A673 (cell line): ENCODE results near the gene RBMXL3. TPM values are rescaled to one million over a fixed set of nuclear protein-coding genes. Genes with fewer than 3 reads are reported as not detected.

ENCODE experiments used
- BruUV-seq: library from RNA; stranded (reverse); fragments of 400-500 nt; replicated peaks from 2 replicates; lab custom pipeline; 2021; lab: Mats Ljungman, UMichigan
- CTCF ChIA-PET: fragments of 300-600 bp; sonication (Branson Sonifier 250); formaldehyde crosslinking; loops from one replicate; lab custom pipeline; 2022; ENCODE audit warnings: antibody characterized with exemption; lab: Charles Lee
- POLR2A ChIA-PET: fragments of 300-600 bp; sonication (Branson Sonifier 250); formaldehyde crosslinking; loops from one replicate; lab custom pipeline; 2022; ENCODE audit warnings: antibody characterized with exemption; ENCODE audit not compliant: low non-redundant PET; lab: Charles Lee
- DNase-seq: peaks from one replicate; pipeline ENCODE4 v3.0.0-alpha.2; 2015; ENCODE audit warnings: low spot score
- H3K27ac ChIP-seq: fragments of 200-600 bp; sonication (generic); 2 replicates; pipeline ENCODE4 v1.5.1; 2016; ENCODE audit warnings: mixed run types, low read depth, mild to moderate bottlenecking, mixed read lengths, antibody characterized with exemption, low read length; ENCODE audit not compliant: poor library complexity, severe bottlenecking
- H3K27me3 ChIP-seq: fragments of 200-600 bp; sonication (generic); replicated peaks from 2 replicates; pipeline ENCODE4 v1.6.1; 2017; ENCODE audit warnings: mixed run types, low read depth, mild to moderate bottlenecking, mixed read lengths, antibody characterized with exemption, low read length; ENCODE audit not compliant: insufficient read depth, poor library complexity
- H3K36me3 ChIP-seq: fragments of 200-600 bp; sonication (generic); 2 replicates; pipeline ENCODE4 v1.6.1; 2016; ENCODE audit warnings: mixed run types, mild to moderate bottlenecking, mixed read lengths, antibody characterized with exemption, low read length; ENCODE audit not compliant: insufficient read depth, poor library complexity, severe bottlenecking
- H3K4me1 ChIP-seq: fragments of 200-600 bp; sonication (generic); 2 replicates; pipeline ENCODE4 v1.6.1; 2017; ENCODE audit warnings: mixed run types, mild to moderate bottlenecking, mixed read lengths, antibody characterized with exemption, low read length; ENCODE audit not compliant: insufficient read depth, poor library complexity, severe bottlenecking
- H3K4me3 ChIP-seq: fragments of 200-600 bp; sonication (generic); 2 replicates; pipeline ENCODE4 v1.5.1; 2016; ENCODE audit warnings: low read depth, mixed run types, mild to moderate bottlenecking, mixed read lengths, low read length; ENCODE audit not compliant: poor library complexity, severe bottlenecking
- H3K9me3 ChIP-seq: fragments of 200-600 bp; sonication (generic); 2 replicates; pipeline ENCODE4 v1.6.1; 2016; ENCODE audit warnings: mixed run types, low read depth, mild to moderate bottlenecking, mixed read lengths, antibody characterized with exemption, low read length; ENCODE audit not compliant: poor library complexity, severe bottlenecking
- EZH2 ChIP-seq: fragments of 200-600 bp; sonication (generic); IDR thresholded peaks from 2 replicates; pipeline ENCODE4 v1.6.1; 2017; ENCODE audit warnings: borderline replicate concordance, low read depth, mild to moderate bottlenecking, mixed read lengths, antibody characterized with exemption, low read length; ENCODE audit not compliant: poor library complexity, severe bottlenecking
- intact Hi-C: fragments of 100-400 bp; cut with micrococcal nuclease; formaldehyde crosslinking; loops from one replicate; pipeline ENCODE4 v1.10.0; 2022; ENCODE audit not compliant: unreplicated experiment
- total RNA-seq: library from RNA; stranded (reverse); gene quantifications from 2 replicates; pipeline ENCODE4 v1.2.3, GENCODE V29; 2021
- TF ChIP-seq, protein P1 (sequence below): fragments of 300-800, 200-600 bp; sonication (generic); conservative IDR thresholded peaks from 2 replicates; pipeline ENCODE4 v1.5.1; 2017; ENCODE audit warnings: low read depth, mild to moderate bottlenecking, antibody characterized with exemption, low read length, moderate library complexity, mixed read lengths

Gene RBMXL3
- total RNA-seq, 1 experiment from 2014 or later = not detected

DNA sequence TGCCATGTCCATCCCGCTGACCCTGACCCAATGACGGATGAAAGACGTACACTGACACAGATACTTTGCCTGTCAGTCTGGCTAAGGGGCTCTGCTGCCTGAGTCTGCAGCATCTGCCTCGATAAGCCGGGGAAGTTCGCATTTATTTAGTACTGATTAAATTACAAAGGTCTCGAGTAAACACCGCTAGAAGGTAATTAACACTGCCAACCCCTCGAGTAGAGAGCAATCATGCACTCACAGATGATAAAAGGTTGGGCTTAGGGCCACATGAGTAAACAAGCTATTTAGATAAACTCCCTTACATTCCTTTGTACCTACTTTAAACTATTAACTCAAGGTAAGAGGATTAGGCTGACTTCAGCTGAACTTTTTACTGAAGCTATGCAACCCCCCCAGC, 16.0 kb upstream of the RBMXL3 start:
- ChIA-PET POLR2A (no interaction called here), CTCF (no interaction called here)
- intact Hi-C loops = no loop called here
- Histone ChIP-seq H3K27ac (no peak overlapping the region), H3K36me3 (no peaks in the 10 kb centered on the region), H3K4me1 (no peaks in the 10 kb centered on the region), H3K4me3 (no peak overlapping the region), H3K9me3 (no peaks in the 10 kb centered on the region), H3K27me3 (no peaks in the 10 kb centered on the region)
- DNase-seq = no peak
- TF ChIP-seq EZH2 = no peak
- TF ChIP-seq, protein P1, sequence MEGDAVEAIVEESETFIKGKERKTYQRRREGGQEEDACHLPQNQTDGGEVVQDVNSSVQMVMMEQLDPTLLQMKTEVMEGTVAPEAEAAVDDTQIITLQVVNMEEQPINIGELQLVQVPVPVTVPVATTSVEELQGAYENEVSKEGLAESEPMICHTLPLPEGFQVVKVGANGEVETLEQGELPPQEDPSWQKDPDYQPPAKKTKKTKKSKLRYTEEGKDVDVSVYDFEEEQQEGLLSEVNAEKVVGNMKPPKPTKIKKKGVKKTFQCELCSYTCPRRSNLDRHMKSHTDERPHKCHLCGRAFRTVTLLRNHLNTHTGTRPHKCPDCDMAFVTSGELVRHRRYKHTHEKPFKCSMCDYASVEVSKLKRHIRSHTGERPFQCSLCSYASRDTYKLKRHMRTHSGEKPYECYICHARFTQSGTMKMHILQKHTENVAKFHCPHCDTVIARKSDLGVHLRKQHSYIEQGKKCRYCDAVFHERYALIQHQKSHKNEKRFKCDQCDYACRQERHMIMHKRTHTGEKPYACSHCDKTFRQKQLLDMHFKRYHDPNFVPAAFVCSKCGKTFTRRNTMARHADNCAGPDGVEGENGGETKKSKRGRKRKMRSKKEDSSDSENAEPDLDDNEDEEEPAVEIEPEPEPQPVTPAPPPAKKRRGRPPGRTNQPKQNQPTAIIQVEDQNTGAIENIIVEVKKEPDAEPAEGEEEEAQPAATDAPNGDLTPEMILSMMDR = no peak
- BruUV-seq = no TSS peak

DNA sequence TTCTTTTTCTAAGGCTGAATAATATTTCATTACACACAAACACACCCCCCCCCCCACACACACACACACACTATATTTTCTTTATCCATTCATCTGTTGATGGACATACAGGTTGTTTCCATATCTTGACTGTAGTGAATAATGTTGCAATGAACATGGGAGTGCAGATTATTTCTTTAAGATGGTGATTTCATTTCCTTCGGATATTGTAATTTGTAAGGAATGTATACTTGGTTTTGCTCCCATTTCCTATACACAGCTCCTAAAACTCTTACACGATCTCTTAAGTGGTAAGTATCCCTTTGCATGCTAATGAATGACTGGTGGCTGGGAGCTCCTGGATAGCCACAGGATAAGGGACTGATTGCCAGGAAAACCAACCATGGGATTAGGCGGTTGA, 14.7 kb upstream of the RBMXL3 start:
- intact Hi-C loops = no loop called here
- DNase-seq = no peak
- Histone ChIP-seq H3K36me3 (no peaks in the 10 kb centered on the region), H3K9me3 (no peaks in the 10 kb centered on the region), H3K4me1 (no peaks in the 10 kb centered on the region), H3K27me3 (peaks cover 7% of the 10 kb centered on the region), H3K4me3 (no peak overlapping the region), H3K27ac (no peak overlapping the region)
- TF ChIP-seq EZH2 = no peak
- TF ChIP-seq, protein P1 = no peak
- BruUV-seq = no TSS peak
- POLR2A ChIA-PET = no interaction called here
- CTCF ChIA-PET = no interaction called here

DNA sequence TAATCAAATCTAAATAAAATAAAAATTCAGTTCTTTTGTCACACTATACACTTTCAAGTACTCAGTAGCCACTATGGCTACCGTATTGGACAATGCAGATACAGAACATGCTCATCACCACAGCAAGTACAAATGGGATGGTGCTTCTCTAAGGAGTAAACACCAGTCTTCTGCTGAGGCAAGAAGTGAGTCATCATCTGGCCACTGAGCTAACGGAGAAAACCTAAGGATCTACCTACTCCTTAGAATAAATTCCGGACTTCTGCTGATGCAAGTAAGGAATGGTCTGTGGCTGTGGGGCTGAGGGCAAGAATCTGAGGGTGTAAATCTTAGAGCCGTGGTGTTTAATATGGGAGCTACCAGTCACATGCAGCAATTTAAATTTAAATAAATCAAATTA, 11.3 kb upstream of the RBMXL3 start:
- Histone ChIP-seq H3K27me3 (peaks cover 7% of the 10 kb centered on the region), H3K27ac (no peak overlapping the region), H3K4me3 (no peak overlapping the region), H3K36me3 (no peaks in the 10 kb centered on the region), H3K4me1 (no peaks in the 10 kb centered on the region), H3K9me3 (no peaks in the 10 kb centered on the region)
- ChIA-PET POLR2A (no interaction called here), CTCF (no interaction called here)
- TF ChIP-seq, protein P1 = no peak
- TF ChIP-seq EZH2 = no peak
- intact Hi-C loops = no loop called here
- BruUV-seq = no TSS peak
- no peak for DNase-seq
